SU-DHL-6 (cell line): ENCODE data around the gene TNIK.

Source experiments
- CTCF ChIP-seq: fragments of 200-600 bp; sonication (generic); IDR thresholded peaks from one replicate; pipeline ENCODE4 v1.5.1; 2017; ENCODE audit warnings: antibody characterized with exemption, mild to moderate bottlenecking, low read length, moderate library complexity; ENCODE audit not compliant: insufficient read depth, poor library complexity, severe bottlenecking
- EZH2phosphoT487 ChIP-seq: fragments of 200-600 bp; sonication (generic), shearing (Covaris generic); conservative IDR thresholded peaks from 2 replicates; pipeline ENCODE4 v1.6.1; 2018; ENCODE audit warnings: mild to moderate bottlenecking, antibody characterized with exemption, low read length, moderate library complexity, mixed read lengths

GRCh38 chr3:171372694-171373093 lies 87.5 kb downstream of the TNIK start:
- TF ChIP-seq CTCF (no peak), EZH2phosphoT487 (no peak)
